Mesothelial cell of epicardium (in vitro differentiated cells): Measurements from ENCODE around the gene SLC45A1. TPM values are rescaled to one million over a fixed set of nuclear protein-coding genes. Genes with fewer than 3 reads are reported as not detected.

Experiments
- DNase-seq, 2 experiments: peaks; one replicate each; pipeline ENCODE4 v3.0.0; 2021; ENCODE audit warnings: low spot score in 2 of 2; ENCODE audit not compliant: unreplicated experiment in 2 of 2
- H3K27ac Mint-ChIP-seq: 2 replicates; pipeline ENCODE4 v1.8.0; 2021; ENCODE audit warnings: mixed read lengths
- H3K27me3 Mint-ChIP-seq: 2 replicates; pipeline ENCODE4 v1.8.0; 2021; ENCODE audit warnings: low read depth, mixed read lengths
- H3K36me3 Mint-ChIP-seq: 2 replicates; pipeline ENCODE4 v1.8.0; 2021; ENCODE audit warnings: mixed read lengths
- H3K4me1 Mint-ChIP-seq: 2 replicates; pipeline ENCODE4 v1.8.0; 2021; ENCODE audit warnings: mixed read lengths
- H3K4me3 Mint-ChIP-seq: 2 replicates; pipeline ENCODE4 v1.8.0; 2021; ENCODE audit warnings: mild to moderate bottlenecking, moderate library complexity, mixed read lengths
- H3K9me3 Mint-ChIP-seq: 2 replicates; pipeline ENCODE4 v1.8.0; 2021; ENCODE audit warnings: mixed read lengths
- CTCF ChIP-seq: fragments of 200-600 bp; sonication (generic); IDR thresholded peaks from one replicate; pipeline ENCODE4 v1.5.0; 2021; ENCODE audit warnings: antibody characterized with exemption; ENCODE audit not compliant: unreplicated experiment
- total RNA-seq: library from RNA; stranded (reverse); gene quantifications from 3 replicates; pipeline ENCODE4 v1.2.1, GENCODE V29; 2021

SLC45A1 gene
- total RNA-seq, 1 donor from 2014 or later, result 4.9 TPM

- Mint-ChIP-seq H3K4me3 (no peak overlapping the region), H3K27me3 (no peaks in the 10 kb centered on the region), H3K4me1 (peaks cover 32% of the 10 kb centered on the region), H3K36me3 (no peaks in the 10 kb centered on the region), H3K27ac (no peak overlapping the region), H3K9me3 (peaks cover 4% of the 10 kb centered on the region)
- DNase-seq, result no peak
- TF ChIP-seq CTCF, result no peak
These were observed 5.4 kb upstream of the SLC45A1 start for GRCh38 chr1:8312235-8313218.

GRCh38 chr1:8313231-8313630 is 4.7 kb upstream of the SLC45A1 start:
- Mint-ChIP-seq H3K36me3 (no peaks in the 10 kb centered on the region), H3K4me1 (peaks cover 34% of the 10 kb centered on the region), H3K27ac (no peak overlapping the region), H3K4me3 (no peak overlapping the region), H3K9me3 (peaks cover 4% of the 10 kb centered on the region), H3K27me3 (no peaks in the 10 kb centered on the region)
- TF ChIP-seq CTCF, result no peak
- DNase-seq, result no peak

- Mint-ChIP-seq H3K4me1 (peaks cover 39% of the 10 kb centered on the region), H3K4me3 (no peak overlapping the region)
These were observed 3.3 kb upstream of the SLC45A1 start for GRCh38 chr1:8314346-8315280.

GRCh38 chr1:8315573-8316475 is 2.1 kb upstream of the SLC45A1 start:
- Mint-ChIP-seq H3K36me3 (no peaks in the 10 kb centered on the region), H3K9me3 (peaks cover 4% of the 10 kb centered on the region), H3K27me3 (peaks cover 2% of the 10 kb centered on the region), H3K27ac (peak overlapping the region; percentile 70), H3K4me3 (no peak overlapping the region), H3K4me1 (peaks cover 39% of the 10 kb centered on the region)
- no peak for DNase-seq
- no peak for TF ChIP-seq CTCF

More at GRCh38 chr1:8314346-8315280, 3.3 kb upstream of the SLC45A1 start:
- peak; percentile 64 to 83 for DNase-seq
- Mint-ChIP-seq H3K27me3 (peaks cover 2% of the 10 kb centered on the region), H3K9me3 (peaks cover 4% of the 10 kb centered on the region), H3K36me3 (no peaks in the 10 kb centered on the region), H3K27ac (peak overlapping the region; percentile 71)
- peak; percentile 87 for TF ChIP-seq CTCF

GRCh38 chr1:8318436-8318835 is 522 bp downstream of the SLC45A1 start:
- Mint-ChIP-seq H3K9me3 (peaks cover 4% of the 10 kb centered on the region), H3K27me3 (peaks cover 2% of the 10 kb centered on the region), H3K27ac (no peak overlapping the region), H3K4me1 (peaks cover 35% of the 10 kb centered on the region), H3K4me3 (peak overlapping the region; percentile 62), H3K36me3 (no peaks in the 10 kb centered on the region)
- no peak for DNase-seq
- TF ChIP-seq CTCF, result no peak
